Mucosa of rectum (tissue), 2 donors: ENCODE data around the gene FAM3C.

Experiments used
- H3K27ac ChIP-seq, 2 donors: one replicate each; pipeline ENCODE4 v1.7.0; 2013; ENCODE audit warnings: inconsistent platforms in 2 of 2, low read depth in 2 of 2, low read length in 2 of 2
- H3K27me3 ChIP-seq, 2 donors: one replicate each; pipeline ENCODE4 v1.7.0; 2013; ENCODE audit warnings: low read length in 2 of 2; ENCODE audit not compliant: control insufficient read depth in 2 of 2, insufficient read depth in 2 of 2
- H3K36me3 ChIP-seq, 2 donors: one replicate each; pipeline ENCODE4 v1.7.0; 2013; ENCODE audit warnings: low read length in 2 of 2; ENCODE audit not compliant: control insufficient read depth in 2 of 2, insufficient read depth in 2 of 2
- H3K4me1 ChIP-seq, 2 donors: one replicate each; pipeline ENCODE4 v1.7.0; 2013; ENCODE audit warnings: low read length in 2 of 2, mild to moderate bottlenecking in 1 of 2; ENCODE audit not compliant: control insufficient read depth in 2 of 2, insufficient read depth in 2 of 2
- H3K4me3 ChIP-seq, 2 donors: one replicate each; pipeline ENCODE4 v1.7.0; 2013; ENCODE audit warnings: low read length in 2 of 2
- H3K9ac ChIP-seq, 2 donors: one replicate each; pipeline ENCODE4 v1.7.0; 2013; ENCODE audit warnings: low read length in 2 of 2, low read depth in 1 of 2, mild to moderate bottlenecking in 1 of 2
- H3K9me3 ChIP-seq, 2 donors: one replicate each; pipeline ENCODE4 v1.7.0; 2013; ENCODE audit warnings: low read length in 2 of 2; ENCODE audit not compliant: control insufficient read depth in 2 of 2
- donor health status: healthy.
- donor health status: Normal muscosa, but diverticular disease.

Gene FAM3C

GRCh38 chr7:121366852-121367431 lies 29.2 kb downstream of the FAM3C start:
- no peaks in the 10 kb centered on the region for H3K9me3 ChIP-seq
- H3K36me3 ChIP-seq, result peaks cover 2 to 20% of the 10 kb centered on the region in 2 donors
- H3K27ac ChIP-seq, result no peak overlapping the region
- H3K27me3 ChIP-seq, result no peaks in the 10 kb centered on the region
- peaks cover 0 to 7% of the 10 kb centered on the region in 2 donors for H3K4me1 ChIP-seq
- no peak overlapping the region for H3K4me3 ChIP-seq
- no peak overlapping the region for H3K9ac ChIP-seq

GRCh38 chr7:121360564-121360963 lies 35.5 kb downstream of the FAM3C start:
- H3K36me3 ChIP-seq, result peaks cover 14 to 47% of the 10 kb centered on the region in 2 donors

GRCh38 chr7:121355574-121355973 lies 40.5 kb downstream of the FAM3C start:
- no peak overlapping the region for H3K4me3 ChIP-seq
- no peak overlapping the region for H3K27ac ChIP-seq
- H3K36me3 ChIP-seq, result peaks cover 22 to 34% of the 10 kb centered on the region in 2 donors
- no peaks in the 10 kb centered on the region for H3K9me3 ChIP-seq
- no peaks in the 10 kb centered on the region for H3K27me3 ChIP-seq
- no peak overlapping the region for H3K9ac ChIP-seq
- no peaks in the 10 kb centered on the region for H3K4me1 ChIP-seq

More at GRCh38 chr7:121360564-121360963, 35.5 kb downstream of the FAM3C start:
- Histone ChIP-seq H3K9me3 (no peaks in the 10 kb centered on the region), H3K27ac (no peak overlapping the region), H3K4me3 (no peak overlapping the region), H3K4me1 (no peaks in the 10 kb centered on the region), H3K27me3 (no peaks in the 10 kb centered on the region), H3K9ac (no peak overlapping the region)

GRCh38 chr7:121352323-121352722 lies 43.8 kb downstream of the FAM3C start:
- no peaks in the 10 kb centered on the region for H3K9me3 ChIP-seq
- H3K27ac ChIP-seq, result no peak overlapping the region
- no peaks in the 10 kb centered on the region for H3K27me3 ChIP-seq
- H3K9ac ChIP-seq, result no peak overlapping the region
- peaks cover 20 to 22% of the 10 kb centered on the region in 2 donors for H3K36me3 ChIP-seq
- H3K4me3 ChIP-seq, result no peak overlapping the region
- no peaks in the 10 kb centered on the region for H3K4me1 ChIP-seq

DNA sequence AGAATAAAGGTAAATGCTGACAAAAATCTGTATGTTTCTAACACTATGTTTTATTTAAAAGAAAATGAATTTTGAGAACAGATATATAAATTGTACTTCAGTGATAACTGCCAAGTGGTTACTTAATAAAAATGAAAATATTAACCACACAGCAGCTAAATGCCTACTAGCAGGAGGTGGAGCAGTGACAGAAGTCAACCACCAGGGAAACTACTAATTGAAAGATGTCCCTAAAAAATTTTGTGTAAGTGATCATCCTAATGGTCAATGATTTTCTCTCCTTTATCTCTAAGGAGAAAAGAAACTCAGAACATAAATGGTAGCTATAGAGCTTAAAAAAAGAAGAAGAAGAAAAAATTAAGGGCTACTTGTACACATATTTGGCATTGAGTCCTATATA lies 44.4 kb downstream of the FAM3C start:
- Histone ChIP-seq H3K9ac (no peak overlapping the region), H3K27me3 (no peaks in the 10 kb centered on the region), H3K4me3 (no peak overlapping the region), H3K9me3 (no peaks in the 10 kb centered on the region), H3K27ac (no peak overlapping the region), H3K36me3 (peaks cover 14 to 16% of the 10 kb centered on the region in 2 donors), H3K4me1 (no peaks in the 10 kb centered on the region)

- no peaks in the 10 kb centered on the region for H3K27me3 ChIP-seq
- H3K4me1 ChIP-seq, result peaks cover 4 to 11% of the 10 kb centered on the region in 2 donors
- no peak overlapping the region for H3K4me3 ChIP-seq
- no peaks in the 10 kb centered on the region for H3K36me3 ChIP-seq
- no peaks in the 10 kb centered on the region for H3K9me3 ChIP-seq
- no peak overlapping the region for H3K27ac ChIP-seq
- H3K9ac ChIP-seq, result no peak overlapping the region
These were observed 51.6 kb downstream of the FAM3C start for GRCh38 chr7:121344497-121344896.

GRCh38 chr7:121344093-121344492 lies 52.0 kb downstream of the FAM3C start:
- peaks cover 4 to 11% of the 10 kb centered on the region in 2 donors for H3K4me1 ChIP-seq
- no peak overlapping the region for H3K4me3 ChIP-seq
- no peaks in the 10 kb centered on the region for H3K9me3 ChIP-seq
- H3K9ac ChIP-seq, result no peak overlapping the region
- H3K27me3 ChIP-seq, result no peaks in the 10 kb centered on the region
- H3K36me3 ChIP-seq, result no peaks in the 10 kb centered on the region
- no peak overlapping the region for H3K27ac ChIP-seq

DNA sequence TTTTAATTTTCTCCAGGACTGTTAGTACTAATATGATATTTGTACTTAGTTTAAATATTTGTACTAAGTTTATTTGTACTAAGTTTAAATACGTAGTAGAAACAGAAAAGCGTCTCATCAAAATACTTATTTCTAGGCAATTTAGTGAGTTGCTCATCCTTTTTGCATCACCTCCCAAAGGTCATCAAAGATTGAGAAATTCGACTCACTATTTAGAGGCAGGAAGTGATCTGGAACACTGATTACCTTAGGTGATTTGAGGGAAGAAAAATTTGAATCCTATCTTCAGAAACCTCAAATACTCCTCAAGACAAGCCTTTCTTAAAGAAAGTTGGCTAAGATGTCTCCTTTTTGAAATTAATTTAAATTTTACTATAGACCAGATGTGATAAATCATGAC lies 52.8 kb downstream of the FAM3C start:
- no peaks in the 10 kb centered on the region for H3K9me3 ChIP-seq
- no peak overlapping the region for H3K27ac ChIP-seq
- no peak overlapping the region for H3K9ac ChIP-seq
- no peak overlapping the region for H3K4me3 ChIP-seq
- no peaks in the 10 kb centered on the region for H3K36me3 ChIP-seq
- H3K4me1 ChIP-seq, result peaks cover 4 to 11% of the 10 kb centered on the region in 2 donors
- H3K27me3 ChIP-seq, result no peaks in the 10 kb centered on the region

DNA sequence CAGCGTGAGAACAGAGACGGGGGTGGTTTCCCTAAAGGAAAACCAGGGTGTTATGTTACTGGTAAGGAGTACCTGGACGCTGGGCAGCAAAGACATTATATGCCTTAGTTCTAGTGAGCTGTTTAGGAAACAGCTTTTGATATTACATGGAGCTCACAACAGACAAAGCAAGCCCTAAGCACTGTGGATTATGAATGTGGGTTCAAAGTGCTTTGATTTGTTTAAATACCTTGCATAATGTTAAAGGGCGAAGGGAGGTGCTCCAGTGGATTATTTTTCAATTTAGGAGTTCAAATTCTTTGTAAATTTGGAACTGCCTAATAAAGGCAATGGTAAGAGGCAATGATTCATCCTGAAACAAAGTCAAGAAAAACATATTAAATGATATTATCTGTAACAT lies 53.5 kb downstream of the FAM3C start:
- H3K9ac ChIP-seq, result no peak overlapping the region
- no peaks in the 10 kb centered on the region for H3K9me3 ChIP-seq
- H3K27me3 ChIP-seq, result no peaks in the 10 kb centered on the region
- H3K27ac ChIP-seq, result no peak overlapping the region
- no peaks in the 10 kb centered on the region for H3K36me3 ChIP-seq
- no peak overlapping the region for H3K4me3 ChIP-seq
- peaks cover 4 to 11% of the 10 kb centered on the region in 2 donors for H3K4me1 ChIP-seq

- Histone ChIP-seq H3K27ac (no peak overlapping the region), H3K4me1 (peaks cover 4 to 11% of the 10 kb centered on the region in 2 donors), H3K27me3 (no peaks in the 10 kb centered on the region), H3K36me3 (no peaks in the 10 kb centered on the region), H3K9ac (no peak overlapping the region), H3K4me3 (no peak overlapping the region), H3K9me3 (no peaks in the 10 kb centered on the region)
These were observed 54.2 kb downstream of the FAM3C start for GRCh38 chr7:121341933-121342332.
